ENCODE measurements around the gene MXRA8. TPM values are rescaled to one million over a fixed set of nuclear protein-coding genes. Genes with fewer than 3 reads are reported as not detected.

The MXRA8 gene
- total RNA-seq, 6 experiments from 2014 or later: 2.2 to 11.9 (median 3.3) TPM

DNA sequence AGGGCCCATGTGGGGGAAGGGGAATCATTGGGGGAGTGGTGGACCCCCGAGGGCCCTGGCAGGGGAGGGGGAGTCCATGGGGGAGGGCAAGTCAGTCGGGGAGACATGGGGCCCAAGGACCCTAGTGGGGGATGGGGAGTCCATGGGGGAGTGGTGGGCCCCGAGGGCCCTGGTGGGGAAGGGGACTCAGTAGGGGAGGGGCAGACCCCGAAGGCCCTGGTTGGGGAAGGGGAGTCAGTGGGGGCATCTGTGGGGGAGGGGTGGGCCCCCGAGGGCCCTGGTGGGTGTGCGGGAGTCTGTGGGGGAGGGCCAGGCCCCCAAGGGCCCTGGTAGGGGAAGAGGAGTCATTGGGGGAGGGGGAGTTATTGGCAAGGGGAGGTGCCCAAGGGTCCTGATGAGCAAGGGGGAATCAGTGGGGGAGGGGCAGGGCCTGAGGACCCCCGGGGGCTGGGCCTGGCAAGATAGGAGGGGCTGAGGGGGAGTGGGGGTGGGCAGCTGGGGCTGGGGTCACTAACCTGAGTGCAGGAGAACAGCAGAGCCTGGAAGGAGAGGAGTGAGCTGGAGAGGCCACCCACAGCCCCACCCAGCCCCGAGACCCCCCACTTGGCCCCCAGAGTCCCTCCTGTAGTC, 2.1 kb downstream of the MXRA8 start:
- DNase-seq (no peak), ATAC-seq (no peak)
- Histone ChIP-seq H3K27me3 (peaks cover 0 to 5% of the 10 kb centered on the region in 2 donors), H3K9me3 (no peaks in the 10 kb centered on the region), H3K36me3 (no peaks in the 10 kb centered on the region), H3K4me3 (no peak overlapping the region), H3K27ac (no peak overlapping the region), H3K4me1 (no peaks in the 10 kb centered on the region)
- WGBS (ENCODE audit: insufficient coverage, low coverage, low lambda C conversion rate, missing lambda C conversion rate): 47% methylated on average over 8 of the region's 8 CpGs
- TF ChIP-seq, protein P1, sequence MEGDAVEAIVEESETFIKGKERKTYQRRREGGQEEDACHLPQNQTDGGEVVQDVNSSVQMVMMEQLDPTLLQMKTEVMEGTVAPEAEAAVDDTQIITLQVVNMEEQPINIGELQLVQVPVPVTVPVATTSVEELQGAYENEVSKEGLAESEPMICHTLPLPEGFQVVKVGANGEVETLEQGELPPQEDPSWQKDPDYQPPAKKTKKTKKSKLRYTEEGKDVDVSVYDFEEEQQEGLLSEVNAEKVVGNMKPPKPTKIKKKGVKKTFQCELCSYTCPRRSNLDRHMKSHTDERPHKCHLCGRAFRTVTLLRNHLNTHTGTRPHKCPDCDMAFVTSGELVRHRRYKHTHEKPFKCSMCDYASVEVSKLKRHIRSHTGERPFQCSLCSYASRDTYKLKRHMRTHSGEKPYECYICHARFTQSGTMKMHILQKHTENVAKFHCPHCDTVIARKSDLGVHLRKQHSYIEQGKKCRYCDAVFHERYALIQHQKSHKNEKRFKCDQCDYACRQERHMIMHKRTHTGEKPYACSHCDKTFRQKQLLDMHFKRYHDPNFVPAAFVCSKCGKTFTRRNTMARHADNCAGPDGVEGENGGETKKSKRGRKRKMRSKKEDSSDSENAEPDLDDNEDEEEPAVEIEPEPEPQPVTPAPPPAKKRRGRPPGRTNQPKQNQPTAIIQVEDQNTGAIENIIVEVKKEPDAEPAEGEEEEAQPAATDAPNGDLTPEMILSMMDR (IDR thresholded peaks at IDR 0.05): no peak
- no peak for TF ChIP-seq POLR2A (IDR thresholded peaks at IDR 0.05)
- intact Hi-C loops (cut with DNase I): no loop called here

DNA sequence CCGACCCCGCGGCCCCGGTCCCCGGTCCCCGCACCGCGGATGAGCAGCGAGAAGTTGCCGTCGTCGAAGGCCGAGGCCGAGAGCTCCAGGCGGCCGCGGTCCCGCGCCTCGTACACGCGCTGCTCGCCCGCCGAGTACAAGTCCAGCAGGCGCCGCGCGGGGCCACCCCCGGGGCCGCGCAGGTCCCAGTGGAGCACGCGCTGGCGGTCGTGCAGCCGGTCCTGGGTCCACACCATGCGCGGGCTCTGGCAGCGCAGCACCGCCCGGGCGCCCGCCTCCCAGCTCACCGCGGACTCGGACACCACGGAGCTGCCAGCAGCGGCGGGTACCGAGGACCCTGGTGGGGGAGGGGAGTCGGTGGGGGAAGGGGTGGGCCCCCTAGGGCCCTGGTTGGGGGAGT, 2.9 kb downstream of the MXRA8 start:
- no peaks in the 10 kb centered on the region for H3K9me3 ChIP-seq
- ATAC-seq (peak; percentile 8 to 35 (median 12)), DNase-seq (peak in 1 of 3 donors; percentile 26)
- intact Hi-C loops (cut with DNase I): no loop called here
- H3K27me3 ChIP-seq: peaks cover 0 to 5% of the 10 kb centered on the region in 2 donors
- no peak overlapping the region for H3K4me3 ChIP-seq
- no peak overlapping the region for H3K27ac ChIP-seq
- H3K4me1 ChIP-seq: no peaks in the 10 kb centered on the region
- WGBS (ENCODE audit: insufficient coverage, low coverage, low lambda C conversion rate, missing lambda C conversion rate): 0% methylated on average over 16 of the region's 52 CpGs
- no peaks in the 10 kb centered on the region for H3K36me3 ChIP-seq
- TF ChIP-seq, protein P1 (IDR thresholded peaks at IDR 0.05): no peak
- TF ChIP-seq POLR2A (IDR thresholded peaks at IDR 0.05): no peak

DNA sequence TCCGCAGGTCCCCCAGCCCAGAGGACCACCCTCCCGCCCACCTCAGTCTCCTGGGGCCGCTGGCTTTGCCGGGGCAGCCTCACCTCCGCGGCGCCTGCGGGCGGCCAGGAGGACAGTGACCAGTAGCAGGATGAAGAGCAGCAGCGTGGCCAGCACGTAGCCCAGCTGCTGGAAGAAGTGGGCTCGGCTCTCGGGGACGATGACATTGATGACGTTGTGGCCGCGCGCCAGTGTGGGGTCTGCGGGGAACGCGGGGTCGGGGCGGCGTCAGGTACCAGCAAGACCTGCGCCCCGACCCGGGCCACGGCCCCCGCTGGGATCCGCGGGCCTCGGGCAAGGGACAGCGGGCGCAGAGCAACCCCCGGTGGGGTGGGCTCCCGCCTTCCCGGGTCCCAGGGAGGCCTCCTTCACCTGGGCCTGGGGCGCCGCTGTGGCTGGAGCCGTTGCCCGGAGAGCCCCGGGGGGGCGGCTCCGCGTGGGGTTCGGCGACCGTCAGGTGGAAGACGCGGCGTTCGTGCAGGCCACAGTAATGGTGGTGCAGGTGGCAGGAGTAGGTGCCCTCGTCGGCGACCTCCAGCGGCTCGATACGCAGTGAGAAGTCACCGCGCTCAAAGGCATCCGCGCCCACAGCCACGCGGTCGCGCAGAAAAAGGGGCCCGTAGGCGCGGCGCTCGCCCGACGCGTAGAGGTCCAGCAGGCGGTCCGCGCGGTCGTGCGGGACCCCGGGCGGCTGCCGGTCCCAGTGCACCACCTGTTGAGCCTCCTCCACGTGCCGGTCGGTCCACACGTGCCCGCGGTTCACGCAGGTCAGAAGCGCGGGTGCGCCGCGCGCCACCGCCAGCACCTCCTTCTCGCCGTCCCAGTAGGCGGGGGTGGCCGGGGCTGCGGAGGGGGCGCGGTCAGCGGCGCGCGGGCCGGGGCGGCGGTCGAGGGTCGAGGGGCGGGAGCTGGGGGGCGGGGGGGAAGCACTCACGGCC, 3.8 kb downstream of the MXRA8 start:
- Histone ChIP-seq H3K36me3 (no peaks in the 10 kb centered on the region), H3K4me3 (no peak overlapping the region), H3K27me3 (peaks cover 0 to 5% of the 10 kb centered on the region in 2 donors), H3K9me3 (no peaks in the 10 kb centered on the region), H3K27ac (no peak overlapping the region), H3K4me1 (no peaks in the 10 kb centered on the region)
- no peak for TF ChIP-seq POLR2A (IDR thresholded peaks at IDR 0.05)
- TF ChIP-seq, protein P1 (IDR thresholded peaks at IDR 0.05): no peak
- intact Hi-C loops (cut with DNase I): no loop called here
- peak in 1 of 3 donors; percentile 14 for DNase-seq
- WGBS (ENCODE audit: insufficient coverage, low coverage, low lambda C conversion rate, missing lambda C conversion rate): 43% methylated on average over 6 of the region's 116 CpGs
- ATAC-seq: no peak

DNA sequence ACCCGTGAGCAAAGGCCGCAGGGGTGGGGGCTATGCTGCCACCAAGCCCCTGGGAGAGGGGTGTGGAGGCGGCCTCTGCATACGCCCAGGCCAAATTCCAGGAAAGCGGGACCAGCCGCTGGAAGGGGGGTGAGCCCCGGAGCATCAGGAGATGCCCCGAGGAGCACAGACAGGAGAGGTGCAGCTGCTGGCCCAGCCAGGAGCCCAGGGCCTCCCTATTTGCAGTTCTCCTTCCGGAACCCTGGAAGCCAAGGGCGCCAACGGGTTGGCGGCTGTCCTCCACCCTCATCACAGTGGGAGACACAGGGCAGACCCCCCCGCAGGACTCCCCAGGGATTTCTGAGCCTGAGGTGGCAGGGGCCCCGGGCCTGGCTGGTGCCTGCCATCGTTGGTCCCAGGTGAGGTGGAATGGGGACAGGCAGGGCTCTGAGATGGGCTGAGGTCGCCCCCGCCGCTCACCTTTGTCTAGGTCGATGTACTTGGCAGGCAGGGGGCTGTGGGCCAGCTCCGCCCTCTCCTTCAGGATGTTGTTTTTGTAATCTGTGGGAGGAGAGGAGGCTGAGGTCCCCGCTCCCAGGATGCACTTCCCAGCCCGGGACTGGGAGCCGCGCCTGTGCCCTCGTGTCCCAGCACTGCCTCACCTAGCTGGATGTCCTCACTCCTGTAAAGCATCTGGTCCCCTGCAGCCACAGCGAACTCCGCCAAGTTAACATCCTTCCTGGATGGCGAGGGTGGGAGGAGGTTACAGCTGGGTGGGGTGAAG, 4.8 kb downstream of the MXRA8 start:
- intact Hi-C loops (cut with DNase I): no loop called here
- H3K27me3 ChIP-seq: peaks cover 0 to 5% of the 10 kb centered on the region in 2 donors
- ATAC-seq (no peak), DNase-seq (no peak)
- H3K36me3 ChIP-seq: no peaks in the 10 kb centered on the region
- WGBS (ENCODE audit: insufficient coverage, low coverage, low lambda C conversion rate, missing lambda C conversion rate): 18% methylated on average over 9 of the region's 28 CpGs
- H3K9me3 ChIP-seq: no peaks in the 10 kb centered on the region
- TF ChIP-seq, protein P1 (IDR thresholded peaks at IDR 0.05): no peak
- no peak for TF ChIP-seq POLR2A (IDR thresholded peaks at IDR 0.05)
- H3K27ac ChIP-seq: no peak overlapping the region
- H3K4me3 ChIP-seq: no peak overlapping the region
- H3K4me1 ChIP-seq: no peaks in the 10 kb centered on the region
